Measurements from ENCODE around the gene ADAMTS14.

DNA sequence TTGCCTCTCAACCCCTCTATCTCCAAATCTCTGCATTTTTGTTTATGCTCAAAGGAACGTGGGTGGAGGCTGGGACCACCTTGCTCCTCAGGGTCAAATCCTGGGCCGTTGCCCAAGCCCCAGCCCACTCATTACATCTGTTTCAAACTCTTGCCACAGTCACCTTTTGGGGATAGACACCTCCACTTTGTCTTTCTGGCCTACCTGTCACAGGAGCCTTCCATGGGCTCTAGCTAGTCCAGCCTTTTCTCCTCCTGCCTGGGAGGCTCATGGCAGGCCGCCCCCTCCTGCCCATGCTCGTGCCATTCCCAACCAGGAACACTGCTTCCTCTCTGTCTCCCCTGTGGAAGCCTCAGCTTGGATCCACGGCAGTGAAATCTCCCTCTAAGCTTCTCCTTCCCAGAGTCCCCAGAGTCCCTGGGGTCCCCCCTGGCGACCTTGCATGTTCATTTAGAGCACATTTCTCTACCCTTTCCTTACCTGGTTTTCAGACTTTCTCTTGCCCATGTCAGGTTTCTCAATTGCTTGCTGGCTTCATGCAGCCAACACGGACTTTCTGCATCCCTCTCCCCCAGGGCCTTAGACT, 2.5 kb upstream of the ADAMTS14 start:
- TF ChIP-seq, protein P1, sequence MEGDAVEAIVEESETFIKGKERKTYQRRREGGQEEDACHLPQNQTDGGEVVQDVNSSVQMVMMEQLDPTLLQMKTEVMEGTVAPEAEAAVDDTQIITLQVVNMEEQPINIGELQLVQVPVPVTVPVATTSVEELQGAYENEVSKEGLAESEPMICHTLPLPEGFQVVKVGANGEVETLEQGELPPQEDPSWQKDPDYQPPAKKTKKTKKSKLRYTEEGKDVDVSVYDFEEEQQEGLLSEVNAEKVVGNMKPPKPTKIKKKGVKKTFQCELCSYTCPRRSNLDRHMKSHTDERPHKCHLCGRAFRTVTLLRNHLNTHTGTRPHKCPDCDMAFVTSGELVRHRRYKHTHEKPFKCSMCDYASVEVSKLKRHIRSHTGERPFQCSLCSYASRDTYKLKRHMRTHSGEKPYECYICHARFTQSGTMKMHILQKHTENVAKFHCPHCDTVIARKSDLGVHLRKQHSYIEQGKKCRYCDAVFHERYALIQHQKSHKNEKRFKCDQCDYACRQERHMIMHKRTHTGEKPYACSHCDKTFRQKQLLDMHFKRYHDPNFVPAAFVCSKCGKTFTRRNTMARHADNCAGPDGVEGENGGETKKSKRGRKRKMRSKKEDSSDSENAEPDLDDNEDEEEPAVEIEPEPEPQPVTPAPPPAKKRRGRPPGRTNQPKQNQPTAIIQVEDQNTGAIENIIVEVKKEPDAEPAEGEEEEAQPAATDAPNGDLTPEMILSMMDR (IDR thresholded peaks at IDR 0.05; ENCODE audit: insufficient read depth, low read depth, low read length), result no peak
- no peak for TF ChIP-seq EZH2 (IDR thresholded peaks at IDR 0.05; ENCODE audit: insufficient read depth, low read length)

Data from astrocyte (in vitro differentiated cells and primary cell).